ENCODE data around the gene IL17C.
A peak's percentile ranks its signal among the peaks of the same experiment; 100 is the strongest.

Gene IL17C

GRCh38 chr16:88624977-88625576 is 13.3 kb upstream of the IL17C start:
- TF ChIP-seq, protein P1, sequence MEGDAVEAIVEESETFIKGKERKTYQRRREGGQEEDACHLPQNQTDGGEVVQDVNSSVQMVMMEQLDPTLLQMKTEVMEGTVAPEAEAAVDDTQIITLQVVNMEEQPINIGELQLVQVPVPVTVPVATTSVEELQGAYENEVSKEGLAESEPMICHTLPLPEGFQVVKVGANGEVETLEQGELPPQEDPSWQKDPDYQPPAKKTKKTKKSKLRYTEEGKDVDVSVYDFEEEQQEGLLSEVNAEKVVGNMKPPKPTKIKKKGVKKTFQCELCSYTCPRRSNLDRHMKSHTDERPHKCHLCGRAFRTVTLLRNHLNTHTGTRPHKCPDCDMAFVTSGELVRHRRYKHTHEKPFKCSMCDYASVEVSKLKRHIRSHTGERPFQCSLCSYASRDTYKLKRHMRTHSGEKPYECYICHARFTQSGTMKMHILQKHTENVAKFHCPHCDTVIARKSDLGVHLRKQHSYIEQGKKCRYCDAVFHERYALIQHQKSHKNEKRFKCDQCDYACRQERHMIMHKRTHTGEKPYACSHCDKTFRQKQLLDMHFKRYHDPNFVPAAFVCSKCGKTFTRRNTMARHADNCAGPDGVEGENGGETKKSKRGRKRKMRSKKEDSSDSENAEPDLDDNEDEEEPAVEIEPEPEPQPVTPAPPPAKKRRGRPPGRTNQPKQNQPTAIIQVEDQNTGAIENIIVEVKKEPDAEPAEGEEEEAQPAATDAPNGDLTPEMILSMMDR (IDR thresholded peaks at IDR 0.05), result no peak
- H3K79me2 ChIP-seq, result peaks cover 2% of the 10 kb centered on the region
- H2AFZ ChIP-seq, result no peak overlapping the region
- H3K27ac ChIP-seq, result no peak overlapping the region
- H3K4me2 ChIP-seq (ENCODE audit: low read length), result no peak overlapping the region
- H3K9ac ChIP-seq, result no peak overlapping the region
- H3K27me3 ChIP-seq (ENCODE audit: control insufficient read depth, insufficient read depth, low read length), result no peaks in the 10 kb centered on the region
- H3K36me3 ChIP-seq (ENCODE audit: control insufficient read depth, insufficient read depth, low read length), result no peaks in the 10 kb centered on the region
- no peak overlapping the region for H3K4me3 ChIP-seq (ENCODE audit: low read depth, low read length)
- no peaks in the 10 kb centered on the region for H3K4me1 ChIP-seq
- H3K9me3 ChIP-seq (ENCODE audit: control insufficient read depth, low read length), result no peaks in the 10 kb centered on the region

GRCh38 chr16:88626646-88627045 is 11.7 kb upstream of the IL17C start:
- Histone ChIP-seq H3K27ac (no peak overlapping the region), H3K9me3 (ENCODE audit: control insufficient read depth, low read length) (no peaks in the 10 kb centered on the region), H2AFZ (no peak overlapping the region), H3K79me2 (peaks cover 2% of the 10 kb centered on the region), H3K4me2 (ENCODE audit: low read length) (no peak overlapping the region), H3K9ac (no peak overlapping the region), H3K4me3 (ENCODE audit: low read depth, low read length) (no peak overlapping the region), H3K27me3 (ENCODE audit: control insufficient read depth, insufficient read depth, low read length) (no peaks in the 10 kb centered on the region), H3K36me3 (ENCODE audit: control insufficient read depth, insufficient read depth, low read length) (no peaks in the 10 kb centered on the region), H3K4me1 (no peaks in the 10 kb centered on the region)
- TF ChIP-seq, protein P1 (IDR thresholded peaks at IDR 0.05), result no peak

- Histone ChIP-seq H3K4me2 (ENCODE audit: low read length) (no peak overlapping the region), H2AFZ (no peak overlapping the region), H3K9me3 (ENCODE audit: control insufficient read depth, low read length) (no peaks in the 10 kb centered on the region), H3K36me3 (ENCODE audit: control insufficient read depth, insufficient read depth, low read length) (no peaks in the 10 kb centered on the region), H3K4me3 (ENCODE audit: low read depth, low read length) (no peak overlapping the region), H3K27ac (no peak overlapping the region), H3K79me2 (no peaks in the 10 kb centered on the region), H3K9ac (no peak overlapping the region), H3K27me3 (ENCODE audit: control insufficient read depth, insufficient read depth, low read length) (no peaks in the 10 kb centered on the region), H3K4me1 (no peaks in the 10 kb centered on the region)
- TF ChIP-seq, protein P1 (IDR thresholded peaks at IDR 0.05), result no peak
These were observed 10.6 kb upstream of the IL17C start for GRCh38 chr16:88627531-88628411.

- TF ChIP-seq, protein P1 (IDR thresholded peaks at IDR 0.05), result peak; percentile 16
- Histone ChIP-seq H3K9ac (no peak overlapping the region), H3K27ac (no peak overlapping the region), H3K79me2 (no peaks in the 10 kb centered on the region), H3K4me2 (ENCODE audit: low read length) (no peak overlapping the region), H2AFZ (no peak overlapping the region), H3K27me3 (ENCODE audit: control insufficient read depth, insufficient read depth, low read length) (no peaks in the 10 kb centered on the region), H3K9me3 (ENCODE audit: control insufficient read depth, low read length) (no peaks in the 10 kb centered on the region), H3K4me1 (no peaks in the 10 kb centered on the region), H3K4me3 (ENCODE audit: low read depth, low read length) (no peak overlapping the region), H3K36me3 (ENCODE audit: control insufficient read depth, insufficient read depth, low read length) (no peaks in the 10 kb centered on the region)
These were observed 9.8 kb upstream of the IL17C start for GRCh38 chr16:88628512-88628974.

Data from parathyroid adenoma (tissue), 2 donors.